ENCODE measurements around the gene INPP5D. TPM values are rescaled to one million over a fixed set of nuclear protein-coding genes. Genes with fewer than 3 reads are reported as not detected.

Gene INPP5D
- total RNA-seq, 1 donor: under 0.01 TPM

DNA sequence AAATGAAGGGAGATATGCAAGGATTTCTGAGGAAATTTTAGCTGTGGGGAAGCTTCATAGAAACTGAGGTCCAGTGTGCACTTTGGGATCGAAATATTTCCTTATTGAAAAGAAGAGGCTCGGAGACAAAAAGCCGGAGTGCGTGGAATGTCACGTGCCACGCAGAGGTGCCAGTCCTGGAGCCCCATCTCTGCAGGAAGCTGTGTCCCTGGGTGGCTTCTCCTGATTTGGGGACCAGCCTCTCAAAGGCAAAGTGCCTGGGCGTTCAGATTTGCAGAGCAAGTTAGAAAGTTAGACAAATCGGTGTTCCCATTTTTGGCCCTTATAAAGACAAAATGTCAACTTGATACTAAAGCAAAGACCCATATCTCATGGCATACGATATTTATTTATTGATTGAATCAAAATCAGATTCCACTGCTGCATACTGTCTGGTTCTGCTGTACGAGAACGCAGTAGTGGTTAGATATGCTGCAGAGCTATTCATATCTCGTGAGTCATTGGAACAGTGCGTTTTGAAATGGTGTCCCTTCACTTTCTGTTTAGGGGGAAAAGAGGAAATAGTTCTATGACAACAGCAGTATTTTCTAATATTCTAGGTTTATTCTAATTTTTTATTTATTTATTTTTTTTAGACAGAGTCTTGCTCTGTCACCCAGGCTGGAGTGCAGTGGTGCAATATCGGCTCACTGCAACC, 182.2 kb downstream of the INPP5D start:
- no peak for DNase-seq (ENCODE audit: low read depth)
- TF ChIP-seq, protein P1, sequence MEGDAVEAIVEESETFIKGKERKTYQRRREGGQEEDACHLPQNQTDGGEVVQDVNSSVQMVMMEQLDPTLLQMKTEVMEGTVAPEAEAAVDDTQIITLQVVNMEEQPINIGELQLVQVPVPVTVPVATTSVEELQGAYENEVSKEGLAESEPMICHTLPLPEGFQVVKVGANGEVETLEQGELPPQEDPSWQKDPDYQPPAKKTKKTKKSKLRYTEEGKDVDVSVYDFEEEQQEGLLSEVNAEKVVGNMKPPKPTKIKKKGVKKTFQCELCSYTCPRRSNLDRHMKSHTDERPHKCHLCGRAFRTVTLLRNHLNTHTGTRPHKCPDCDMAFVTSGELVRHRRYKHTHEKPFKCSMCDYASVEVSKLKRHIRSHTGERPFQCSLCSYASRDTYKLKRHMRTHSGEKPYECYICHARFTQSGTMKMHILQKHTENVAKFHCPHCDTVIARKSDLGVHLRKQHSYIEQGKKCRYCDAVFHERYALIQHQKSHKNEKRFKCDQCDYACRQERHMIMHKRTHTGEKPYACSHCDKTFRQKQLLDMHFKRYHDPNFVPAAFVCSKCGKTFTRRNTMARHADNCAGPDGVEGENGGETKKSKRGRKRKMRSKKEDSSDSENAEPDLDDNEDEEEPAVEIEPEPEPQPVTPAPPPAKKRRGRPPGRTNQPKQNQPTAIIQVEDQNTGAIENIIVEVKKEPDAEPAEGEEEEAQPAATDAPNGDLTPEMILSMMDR (IDR thresholded peaks at IDR 0.05; ENCODE audit: insufficient read depth, low read depth, low read length): no peak

DNA sequence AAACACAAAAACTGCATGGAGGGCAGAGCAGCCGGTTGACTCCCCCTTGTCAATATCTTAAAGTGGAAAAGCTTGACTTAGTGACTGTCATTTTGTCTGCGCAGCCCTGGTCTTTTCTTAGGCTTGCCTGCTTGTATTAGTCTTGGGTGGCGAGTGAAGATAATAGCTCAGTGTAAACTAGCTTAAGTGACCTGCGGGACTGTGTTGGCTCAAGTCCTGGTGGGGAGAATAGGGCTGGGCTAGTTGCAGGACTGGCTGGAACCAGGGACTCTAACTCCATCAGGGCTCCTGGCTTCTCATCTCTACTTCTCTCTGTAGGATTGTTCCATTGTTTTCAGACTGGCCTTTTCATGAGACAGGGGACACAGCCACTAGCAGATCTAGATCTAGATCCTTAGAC, 183.2 kb downstream of the INPP5D start:
- no peak overlapping the region for H3K4me3 ChIP-seq (ENCODE audit: low read depth, low read length)
- TF ChIP-seq, protein P1 (IDR thresholded peaks at IDR 0.05; ENCODE audit: insufficient read depth, low read depth, low read length): no peak

More for the DNA sequence above, 182.2 kb downstream of the INPP5D start:
- no peak overlapping the region for H3K4me3 ChIP-seq (ENCODE audit: low read depth, low read length)

DNA sequence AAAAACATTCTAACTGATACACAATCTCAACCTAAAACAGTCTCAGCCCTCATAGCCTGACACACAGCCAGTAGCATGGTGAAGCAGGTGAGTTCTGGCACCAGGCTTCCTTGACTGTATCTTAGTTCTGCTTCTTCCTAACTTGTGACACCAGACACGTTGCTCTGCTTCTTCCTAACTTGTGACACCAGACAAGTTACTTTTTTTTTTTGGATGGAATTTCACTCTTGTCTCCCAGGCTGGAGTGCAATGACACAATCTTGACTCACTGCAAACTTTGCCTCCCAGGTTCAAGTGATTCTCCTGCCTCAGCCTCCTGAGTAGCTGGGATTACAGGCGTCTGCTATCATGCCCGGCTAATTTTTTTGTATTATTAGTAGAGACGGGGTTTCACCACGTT, 184.7 kb downstream of the INPP5D start:
- H3K4me3 ChIP-seq (ENCODE audit: low read depth, low read length): no peak overlapping the region
- TF ChIP-seq, protein P1 (IDR thresholded peaks at IDR 0.05; ENCODE audit: insufficient read depth, low read depth, low read length): no peak
- DNase-seq (ENCODE audit: low read depth): no peak

More for the DNA sequence above, 183.2 kb downstream of the INPP5D start:
- no peak for DNase-seq (ENCODE audit: low read depth)

DNA sequence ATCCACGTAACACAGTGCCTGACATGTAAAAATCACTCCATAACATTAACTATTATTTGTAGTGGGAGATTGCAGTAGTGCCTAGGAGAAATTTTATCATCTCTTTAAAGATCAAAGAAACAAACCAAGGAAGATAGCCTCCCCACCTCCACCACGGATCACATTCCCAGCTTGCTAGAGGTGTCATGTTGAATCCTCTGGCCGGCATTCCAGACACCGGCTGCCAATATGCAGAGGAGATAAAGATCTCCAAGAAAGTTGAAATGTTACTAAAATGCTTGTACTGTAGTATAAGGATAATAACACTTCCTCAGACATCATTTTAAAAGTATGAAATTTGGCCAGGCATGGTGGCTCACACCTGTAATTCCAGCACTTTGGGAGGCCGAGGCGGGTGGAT, 185.3 kb downstream of the INPP5D start:
- H3K4me3 ChIP-seq (ENCODE audit: low read depth, low read length): no peak overlapping the region

DNA sequence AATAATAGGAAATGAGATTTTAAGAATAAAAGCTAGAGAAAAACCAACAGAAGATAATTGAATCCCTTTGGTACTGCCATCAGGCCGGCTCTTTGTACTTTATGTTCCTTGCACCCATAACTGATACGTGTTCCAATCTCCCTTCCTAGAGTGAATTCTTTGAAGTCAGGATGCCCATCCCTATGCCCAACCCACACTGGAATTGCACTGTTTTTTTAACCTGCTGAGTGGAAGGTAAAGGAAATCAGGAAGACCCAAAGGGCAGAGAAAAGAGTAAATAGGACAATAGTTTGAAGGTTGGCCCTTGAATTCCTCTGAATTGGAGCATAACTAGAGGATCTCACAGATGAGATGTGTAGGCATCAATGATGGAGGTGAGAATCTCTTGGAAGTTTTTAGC, 187.0 kb downstream of the INPP5D start:
- H3K4me3 ChIP-seq (ENCODE audit: low read depth, low read length): no peak overlapping the region
- TF ChIP-seq, protein P1 (IDR thresholded peaks at IDR 0.05; ENCODE audit: insufficient read depth, low read depth, low read length): no peak
- DNase-seq (ENCODE audit: low read depth): no peak

More for the DNA sequence above, 185.3 kb downstream of the INPP5D start:
- DNase-seq (ENCODE audit: low read depth): no peak
- TF ChIP-seq, protein P1 (IDR thresholded peaks at IDR 0.05; ENCODE audit: insufficient read depth, low read depth, low read length): no peak

DNA sequence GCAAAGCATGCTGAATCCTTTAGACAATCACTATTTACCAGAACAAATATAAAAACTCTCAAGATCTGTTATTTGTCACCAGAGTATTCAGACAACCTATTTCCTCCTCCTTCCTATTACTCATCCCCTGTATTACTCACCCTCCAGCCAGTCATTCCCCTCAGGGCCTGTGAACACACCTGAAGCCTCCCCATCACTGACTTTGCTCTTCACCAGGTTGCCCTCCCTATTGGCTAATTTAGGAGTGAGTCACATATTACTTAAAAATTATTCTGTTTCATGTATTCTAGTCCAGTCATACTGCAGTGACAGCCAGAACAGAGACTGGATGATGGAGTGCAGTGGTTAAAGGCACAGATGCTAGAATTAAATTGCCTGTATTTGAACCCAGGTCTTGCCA, 187.6 kb downstream of the INPP5D start:
- TF ChIP-seq, protein P1 (IDR thresholded peaks at IDR 0.05; ENCODE audit: insufficient read depth, low read depth, low read length): no peak
- no peak overlapping the region for H3K4me3 ChIP-seq (ENCODE audit: low read depth, low read length)
- DNase-seq (ENCODE audit: low read depth): peak; percentile 16

DNA sequence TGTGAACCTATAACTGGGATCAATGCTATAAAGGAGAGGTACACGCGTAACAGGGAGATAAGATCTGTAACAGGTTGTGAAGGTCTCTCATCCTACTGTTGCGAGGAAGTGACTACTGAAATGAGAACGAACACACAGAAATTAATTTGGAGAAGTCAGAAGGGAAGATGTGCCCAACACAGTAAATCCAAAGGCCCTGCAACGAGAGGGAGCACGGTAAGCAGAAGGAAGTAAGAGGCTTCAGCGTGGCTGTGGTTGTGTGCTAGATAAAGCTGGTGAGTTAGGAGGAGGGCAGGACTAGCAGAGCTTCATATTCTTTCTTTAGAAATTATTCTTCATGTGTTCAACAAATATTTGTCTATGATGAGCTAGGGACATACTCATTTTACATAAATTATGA, 188.9 kb downstream of the INPP5D start:
- TF ChIP-seq, protein P1 (IDR thresholded peaks at IDR 0.05; ENCODE audit: insufficient read depth, low read depth, low read length): no peak
- no peak for DNase-seq (ENCODE audit: low read depth)
- no peak overlapping the region for H3K4me3 ChIP-seq (ENCODE audit: low read depth, low read length)
